ENCODE data around the gene ROBO2. TPM values are rescaled to one million over a fixed set of nuclear protein-coding genes. Genes with fewer than 3 reads are reported as not detected.
A peak's percentile ranks its signal among the peaks of the same experiment; 100 is the strongest.

Gene ROBO2
- total and polyA plus RNA-seq, 3 experiments from 2014 or later, result not detected

- H3K27me3 Mint-ChIP-seq, result no peaks in the 10 kb centered on the region
- no peaks in the 10 kb centered on the region for H3K4me1 ChIP-seq (ENCODE audit: insufficient read depth, low read length)
- DNase-seq, result no peak
- H3K36me3 Mint-ChIP-seq, result no peaks in the 10 kb centered on the region
- no peaks in the 10 kb centered on the region for H3K36me3 ChIP-seq (ENCODE audit: insufficient read depth, low read length)
- H3K4me3 Mint-ChIP-seq, result no peak overlapping the region
- CTCF ChIA-PET, result no interaction called here
- no peak overlapping the region for H3K27ac Mint-ChIP-seq
- H3K9me3 ChIP-seq (ENCODE audit: low read length), result no peaks in the 10 kb centered on the region
- no peak overlapping the region for H3K4me3 ChIP-seq (ENCODE audit: low read length)
- H3K27ac ChIP-seq (ENCODE audit: low read depth, low read length), result no peak overlapping the region
- H3K4me1 Mint-ChIP-seq, result no peaks in the 10 kb centered on the region
- H3K27me3 ChIP-seq (ENCODE audit: insufficient read depth, low read length, poor library complexity, severe bottlenecking), result no peaks in the 10 kb centered on the region
- POLR2A ChIA-PET, result no interaction called here
- peaks cover 17 to 29% (median 18%) of the 10 kb centered on the region in 5 donors for H3K9me3 Mint-ChIP-seq
Observed at GRCh38 chr3:77102951-77103769, 63.3 kb downstream of the ROBO2 start.

- Mint-ChIP-seq H3K9me3 (peaks cover 2 to 32% (median 6%) of the 10 kb centered on the region in 5 donors), H3K4me3 (no peak overlapping the region), H3K27me3 (no peaks in the 10 kb centered on the region), H3K27ac (no peak overlapping the region), H3K4me1 (no peaks in the 10 kb centered on the region), H3K36me3 (no peaks in the 10 kb centered on the region)
- no peak for DNase-seq
- Histone ChIP-seq H3K36me3 (ENCODE audit: insufficient read depth, low read length) (no peaks in the 10 kb centered on the region), H3K27me3 (ENCODE audit: insufficient read depth, low read length, poor library complexity, severe bottlenecking) (no peaks in the 10 kb centered on the region), H3K4me3 (ENCODE audit: low read length) (no peak overlapping the region), H3K9me3 (ENCODE audit: low read length) (no peaks in the 10 kb centered on the region), H3K27ac (ENCODE audit: low read depth, low read length) (no peak overlapping the region), H3K4me1 (ENCODE audit: insufficient read depth, low read length) (no peaks in the 10 kb centered on the region)
- ChIA-PET CTCF (no interaction called here), POLR2A (no interaction called here)
Observed at GRCh38 chr3:77122652-77123051, 82.8 kb downstream of the ROBO2 start.

GRCh38 chr3:77125966-77126365 is 86.1 kb downstream of the ROBO2 start:
- no peaks in the 10 kb centered on the region for H3K9me3 ChIP-seq (ENCODE audit: low read length)
- H3K27ac ChIP-seq (ENCODE audit: low read depth, low read length), result no peak overlapping the region
- no peak overlapping the region for H3K4me3 ChIP-seq (ENCODE audit: low read length)
- H3K9me3 Mint-ChIP-seq, result peaks cover 0 to 29% (median 6%) of the 10 kb centered on the region in 5 donors
- H3K4me1 ChIP-seq (ENCODE audit: insufficient read depth, low read length), result no peaks in the 10 kb centered on the region
- no peak overlapping the region for H3K4me3 Mint-ChIP-seq
- POLR2A ChIA-PET, result no interaction called here
- no peaks in the 10 kb centered on the region for H3K27me3 Mint-ChIP-seq
- H3K36me3 ChIP-seq (ENCODE audit: insufficient read depth, low read length), result no peaks in the 10 kb centered on the region
- H3K36me3 Mint-ChIP-seq, result no peaks in the 10 kb centered on the region
- CTCF ChIA-PET, result no interaction called here
- DNase-seq, result no peak
- no peak overlapping the region for H3K27ac Mint-ChIP-seq
- H3K4me1 Mint-ChIP-seq, result no peaks in the 10 kb centered on the region
- H3K27me3 ChIP-seq (ENCODE audit: insufficient read depth, low read length, poor library complexity, severe bottlenecking), result no peaks in the 10 kb centered on the region

GRCh38 chr3:77134769-77135168 is 94.9 kb downstream of the ROBO2 start:
- ChIA-PET CTCF (no interaction called here), POLR2A (no interaction called here)
- Histone ChIP-seq H3K36me3 (ENCODE audit: insufficient read depth, low read length) (no peaks in the 10 kb centered on the region), H3K27me3 (ENCODE audit: insufficient read depth, low read length, poor library complexity, severe bottlenecking) (no peaks in the 10 kb centered on the region), H3K27ac (ENCODE audit: low read depth, low read length) (no peak overlapping the region), H3K4me1 (ENCODE audit: insufficient read depth, low read length) (no peaks in the 10 kb centered on the region), H3K9me3 (ENCODE audit: low read length) (no peaks in the 10 kb centered on the region), H3K4me3 (ENCODE audit: low read length) (no peak overlapping the region)
- no peaks in the 10 kb centered on the region for H3K36me3 Mint-ChIP-seq
- no peak for DNase-seq
- no peaks in the 10 kb centered on the region for H3K4me1 Mint-ChIP-seq
- no peak overlapping the region for H3K4me3 Mint-ChIP-seq
- no peaks in the 10 kb centered on the region for H3K27me3 Mint-ChIP-seq
- H3K27ac Mint-ChIP-seq, result no peak overlapping the region
- peaks cover 0 to 28% (median 7%) of the 10 kb centered on the region in 5 donors for H3K9me3 Mint-ChIP-seq

- Histone ChIP-seq H3K4me1 (ENCODE audit: insufficient read depth, low read length) (no peaks in the 10 kb centered on the region), H3K4me3 (ENCODE audit: low read length) (no peak overlapping the region), H3K27me3 (ENCODE audit: insufficient read depth, low read length, poor library complexity, severe bottlenecking) (no peaks in the 10 kb centered on the region), H3K27ac (ENCODE audit: low read depth, low read length) (no peak overlapping the region), H3K9me3 (ENCODE audit: low read length) (no peaks in the 10 kb centered on the region), H3K36me3 (ENCODE audit: insufficient read depth, low read length) (no peaks in the 10 kb centered on the region)
- Mint-ChIP-seq H3K27me3 (no peaks in the 10 kb centered on the region), H3K36me3 (no peaks in the 10 kb centered on the region), H3K27ac (no peak overlapping the region), H3K9me3 (peaks cover 3 to 18% (median 9%) of the 10 kb centered on the region in 5 donors), H3K4me1 (no peaks in the 10 kb centered on the region), H3K4me3 (no peak overlapping the region)
- POLR2A ChIA-PET, result no interaction called here
- no peak for DNase-seq
- CTCF ChIA-PET, result no interaction called here
Observed at GRCh38 chr3:77137559-77137958, 97.7 kb downstream of the ROBO2 start.

- Histone ChIP-seq H3K27me3 (ENCODE audit: insufficient read depth, low read length, poor library complexity, severe bottlenecking) (no peaks in the 10 kb centered on the region), H3K9me3 (ENCODE audit: low read length) (no peaks in the 10 kb centered on the region), H3K4me3 (ENCODE audit: low read length) (no peak overlapping the region), H3K4me1 (ENCODE audit: insufficient read depth, low read length) (no peaks in the 10 kb centered on the region), H3K36me3 (ENCODE audit: insufficient read depth, low read length) (no peaks in the 10 kb centered on the region), H3K27ac (ENCODE audit: low read depth, low read length) (no peak overlapping the region)
- H3K27ac Mint-ChIP-seq, result no peak overlapping the region
- DNase-seq, result no peak
- no peaks in the 10 kb centered on the region for H3K27me3 Mint-ChIP-seq
- H3K4me1 Mint-ChIP-seq, result no peaks in the 10 kb centered on the region
- H3K36me3 Mint-ChIP-seq, result no peaks in the 10 kb centered on the region
- ChIA-PET POLR2A (no interaction called here), CTCF (no interaction called here)
- peaks cover 6 to 24% (median 13%) of the 10 kb centered on the region in 5 donors for H3K9me3 Mint-ChIP-seq
- H3K4me3 Mint-ChIP-seq, result no peak overlapping the region
Observed at GRCh38 chr3:77139624-77140023, 99.7 kb downstream of the ROBO2 start.

- H3K27me3 ChIP-seq (ENCODE audit: insufficient read depth, low read length, poor library complexity, severe bottlenecking), result no peaks in the 10 kb centered on the region
- no peaks in the 10 kb centered on the region for H3K36me3 ChIP-seq (ENCODE audit: insufficient read depth, low read length)
- H3K4me1 ChIP-seq (ENCODE audit: insufficient read depth, low read length), result no peaks in the 10 kb centered on the region
- H3K4me3 Mint-ChIP-seq, result no peak overlapping the region
- ChIA-PET CTCF (no interaction called here), POLR2A (no interaction called here)
- no peak overlapping the region for H3K4me3 ChIP-seq (ENCODE audit: low read length)
- no peaks in the 10 kb centered on the region for H3K27me3 Mint-ChIP-seq
- no peak for DNase-seq
- no peaks in the 10 kb centered on the region for H3K9me3 ChIP-seq (ENCODE audit: low read length)
- no peak overlapping the region for H3K27ac Mint-ChIP-seq
- no peaks in the 10 kb centered on the region for H3K36me3 Mint-ChIP-seq
- H3K4me1 Mint-ChIP-seq, result no peaks in the 10 kb centered on the region
- H3K9me3 Mint-ChIP-seq, result peaks cover 8 to 23% (median 11%) of the 10 kb centered on the region in 5 donors
- H3K27ac ChIP-seq (ENCODE audit: low read depth, low read length), result no peak overlapping the region
Observed at GRCh38 chr3:77141423-77141822, 101.5 kb downstream of the ROBO2 start.

GRCh38 chr3:77142578-77142977 is 102.7 kb downstream of the ROBO2 start:
- Histone ChIP-seq H3K4me1 (ENCODE audit: insufficient read depth, low read length) (no peaks in the 10 kb centered on the region), H3K4me3 (ENCODE audit: low read length) (no peak overlapping the region), H3K36me3 (ENCODE audit: insufficient read depth, low read length) (no peaks in the 10 kb centered on the region), H3K9me3 (ENCODE audit: low read length) (no peaks in the 10 kb centered on the region), H3K27me3 (ENCODE audit: insufficient read depth, low read length, poor library complexity, severe bottlenecking) (no peaks in the 10 kb centered on the region), H3K27ac (ENCODE audit: low read depth, low read length) (no peak overlapping the region)
- Mint-ChIP-seq H3K27me3 (no peaks in the 10 kb centered on the region), H3K4me1 (no peaks in the 10 kb centered on the region), H3K27ac (no peak overlapping the region), H3K36me3 (no peaks in the 10 kb centered on the region), H3K4me3 (peak overlapping the region in 1 of 7 donors; percentile 30), H3K9me3 (peaks cover 8 to 24% (median 13%) of the 10 kb centered on the region in 5 donors)
- CTCF ChIA-PET, result no interaction called here
- DNase-seq, result no peak
- POLR2A ChIA-PET, result no interaction called here
